ENCODE data around the gene DTNBP1. TPM values are rescaled to one million over a fixed set of nuclear protein-coding genes. Genes with fewer than 3 reads are reported as not detected.

DTNBP1 gene
- total and polyA plus RNA-seq, 2 of the 4 experiments (the other 2 are of a cell fraction) = 4.8 to 18.7 TPM

DNA sequence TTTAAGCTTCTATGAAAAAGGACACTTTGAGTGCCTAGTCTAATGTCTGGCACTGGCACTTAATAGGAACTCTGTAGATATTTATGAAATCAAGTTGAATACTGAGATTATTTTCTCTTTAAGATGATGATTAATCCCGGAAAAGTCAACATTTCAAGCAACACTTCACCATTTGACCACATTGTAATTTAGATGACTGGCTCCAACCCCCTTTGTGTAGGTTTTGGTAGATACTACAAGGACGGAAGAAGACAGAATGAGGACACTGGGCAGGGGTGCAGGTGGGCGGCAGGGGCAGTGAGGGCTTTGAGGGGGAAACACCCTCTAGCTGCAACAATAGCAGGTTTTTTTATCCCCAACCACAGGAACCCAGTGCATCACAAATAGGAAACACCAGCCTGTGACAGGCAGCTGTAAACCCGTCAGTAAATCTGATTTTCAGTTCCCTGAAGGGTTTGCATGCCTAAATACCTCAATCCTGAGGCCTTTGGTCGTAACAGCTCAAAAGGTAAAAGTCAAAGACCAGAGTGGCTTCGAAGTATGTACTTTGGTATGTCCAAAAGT is 4.6 kb downstream of the DTNBP1 start:
- Histone ChIP-seq H4K20me1 (ENCODE audit: insufficient read depth, low read length) (no peaks in the 10 kb centered on the region), H4K8ac (ENCODE audit: low read depth in 2 of 2, low read length in 2 of 2) (no peak overlapping the region), H3K4me1 (ENCODE audit: control insufficient read depth, insufficient read depth, low read length) (peaks cover 2% of the 10 kb centered on the region; the same call in 1 of the 2 replicates), H2AFZ (replicated peaks; ENCODE audit: low read length, poor library complexity) (no peak overlapping the region), H3K23ac (ENCODE audit: low read depth, low read length) (no peak overlapping the region), H4K91ac (ENCODE audit: insufficient read depth, low read depth, low read length) (no peak overlapping the region), H3K4me2 (ENCODE audit: low read depth, low read length) (no peak overlapping the region), H2AK5ac (ENCODE audit: low read depth, low read length) (no peak overlapping the region), H3K36me3 (ENCODE audit: control insufficient read depth, insufficient read depth, low read length) (no peaks in the 10 kb centered on the region), H3K27me3 (ENCODE audit: control insufficient read depth, insufficient read depth, low read length) (no peaks in the 10 kb centered on the region), H2AK9ac (replicated peaks; ENCODE audit: low read depth, low read length, poor library complexity) (no peak overlapping the region), H2BK5ac (ENCODE audit: low read depth, low read length, poor library complexity, severe bottlenecking) (no peak overlapping the region), H3K9me1 (ENCODE audit: insufficient read depth, low read length) (no peaks in the 10 kb centered on the region), H3K4ac (ENCODE audit: low read depth, low read length) (no peak overlapping the region), H4K5ac (ENCODE audit: low read depth, low read length) (no peak overlapping the region), H2BK15ac (ENCODE audit: low read depth, low read length) (no peak overlapping the region), H2BK20ac (ENCODE audit: low read depth, low read length) (no peak overlapping the region), H3K9me3 (ENCODE audit: control insufficient read depth, insufficient read depth, low read length) (no peaks in the 10 kb centered on the region), H3K4me3 (ENCODE audit: insufficient read depth, low read depth, low read length) (no peak overlapping the region), H3K56ac (ENCODE audit: extremely low read depth, insufficient read depth, low read length) (no peak overlapping the region), H3K14ac (replicated peaks; ENCODE audit: low read depth, low read length) (no peak overlapping the region), H3K27ac (ENCODE audit: insufficient read depth, low read length) (no peak overlapping the region), H3K18ac (ENCODE audit: low read depth, low read length) (no peak overlapping the region), H2BK120ac (ENCODE audit: low read depth, low read length) (no peak overlapping the region), H3K79me1 (ENCODE audit: low read depth in 1 of 2, low read length in 2 of 2) (peaks cover 21 to 26% of the 10 kb centered on the region in 2 experiments; a peak in 3 of 4 replicates), H3K9ac (ENCODE audit: low read depth, low read length) (no peak overlapping the region)
- WGBS, 2 experiments (ENCODE audit: extremely low coverage in 2 of 2, insufficient read length in 1 of 2) = no CpG with 5 or more reads among the region's 6 CpGs
- DNase-seq (no peak), ATAC-seq (ENCODE audit: low read depth) (no peak)
- POLR2A ChIA-PET (ENCODE audit: unreplicated experiment) = no interaction called here
- CTCF ChIA-PET = no interaction called here
- intact Hi-C loops (cut with micrococcal nuclease) (no loop called here), in situ Hi-C loops (cut with MboI; ENCODE audit: low sequenced_read_pairs) (no loop called here), dilution Hi-C loops (cut with HindIII; ENCODE audit: low sequenced_read_pairs, unreplicated experiment) (no loop called here)
- TF ChIP-seq, protein P1, sequence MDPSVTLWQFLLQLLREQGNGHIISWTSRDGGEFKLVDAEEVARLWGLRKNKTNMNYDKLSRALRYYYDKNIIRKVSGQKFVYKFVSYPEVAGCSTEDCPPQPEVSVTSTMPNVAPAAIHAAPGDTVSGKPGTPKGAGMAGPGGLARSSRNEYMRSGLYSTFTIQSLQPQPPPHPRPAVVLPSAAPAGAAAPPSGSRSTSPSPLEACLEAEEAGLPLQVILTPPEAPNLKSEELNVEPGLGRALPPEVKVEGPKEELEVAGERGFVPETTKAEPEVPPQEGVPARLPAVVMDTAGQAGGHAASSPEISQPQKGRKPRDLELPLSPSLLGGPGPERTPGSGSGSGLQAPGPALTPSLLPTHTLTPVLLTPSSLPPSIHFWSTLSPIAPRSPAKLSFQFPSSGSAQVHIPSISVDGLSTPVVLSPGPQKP (IDR thresholded peaks at IDR 0.05; ENCODE audit: borderline replicate concordance, low read depth, low read length) = no peak
- no peak for TF ChIP-seq RAD21 (IDR thresholded peaks at IDR 0.05; ENCODE audit: low read length)
- TF ChIP-seq RFX5 (IDR thresholded peaks at IDR 0.05; ENCODE audit: low read depth, low read length) = no peak
- TF ChIP-seq CEBPB (IDR thresholded peaks at IDR 0.05; ENCODE audit: low read depth, low read length) = no peak
- no peak for TF ChIP-seq MAFK (IDR thresholded peaks at IDR 0.05; ENCODE audit: low read depth, low read length)
- TF ChIP-seq SMC3 (IDR thresholded peaks at IDR 0.05; ENCODE audit: low read depth, low read length) = no peak
- TF ChIP-seq, protein P2, sequence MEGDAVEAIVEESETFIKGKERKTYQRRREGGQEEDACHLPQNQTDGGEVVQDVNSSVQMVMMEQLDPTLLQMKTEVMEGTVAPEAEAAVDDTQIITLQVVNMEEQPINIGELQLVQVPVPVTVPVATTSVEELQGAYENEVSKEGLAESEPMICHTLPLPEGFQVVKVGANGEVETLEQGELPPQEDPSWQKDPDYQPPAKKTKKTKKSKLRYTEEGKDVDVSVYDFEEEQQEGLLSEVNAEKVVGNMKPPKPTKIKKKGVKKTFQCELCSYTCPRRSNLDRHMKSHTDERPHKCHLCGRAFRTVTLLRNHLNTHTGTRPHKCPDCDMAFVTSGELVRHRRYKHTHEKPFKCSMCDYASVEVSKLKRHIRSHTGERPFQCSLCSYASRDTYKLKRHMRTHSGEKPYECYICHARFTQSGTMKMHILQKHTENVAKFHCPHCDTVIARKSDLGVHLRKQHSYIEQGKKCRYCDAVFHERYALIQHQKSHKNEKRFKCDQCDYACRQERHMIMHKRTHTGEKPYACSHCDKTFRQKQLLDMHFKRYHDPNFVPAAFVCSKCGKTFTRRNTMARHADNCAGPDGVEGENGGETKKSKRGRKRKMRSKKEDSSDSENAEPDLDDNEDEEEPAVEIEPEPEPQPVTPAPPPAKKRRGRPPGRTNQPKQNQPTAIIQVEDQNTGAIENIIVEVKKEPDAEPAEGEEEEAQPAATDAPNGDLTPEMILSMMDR (conservative IDR thresholded peaks at IDR 0.05; ENCODE audit: low read depth, low read length) = no peak
- TF ChIP-seq RCOR1 (IDR thresholded peaks at IDR 0.05; ENCODE audit: insufficient replicate concordance, low read length) = no peak
- no peak for TF ChIP-seq NFE2L2 (IDR thresholded peaks at IDR 0.05; ENCODE audit: low read depth, low read length)
- no peak for TF ChIP-seq FOS (IDR thresholded peaks at IDR 0.05; ENCODE audit: low read depth, low read length)
- TF ChIP-seq POLR2A (IDR thresholded peaks at IDR 0.05; ENCODE audit: low read depth, low read length) = no peak
- no peak for TF ChIP-seq BHLHE40 (IDR thresholded peaks at IDR 0.05; ENCODE audit: low read depth, low read length)
- TF ChIP-seq USF2 (IDR thresholded peaks at IDR 0.05; ENCODE audit: low read depth, low read length) = no peak
- TF ChIP-seq CHD1 (IDR thresholded peaks at IDR 0.05; ENCODE audit: low read depth, low read length) = no peak
- BruUV-seq (replicated peaks) = no TSS peak
